8988T (cell line): ENCODE data around the gene SPHKAP.
A peak's percentile ranks its signal among the peaks of the same experiment; 100 is the strongest.
"Not testable (repeated sequence)": the region's sequence is repeated elsewhere in the genome, so short reads cannot be mapped to it uniquely, and the experiment has no call there.

ENCODE experiments used
- DNase-seq: peaks from one replicate; pipeline ENCODE4 v3.0.0; 2011

Gene SPHKAP

DNA sequence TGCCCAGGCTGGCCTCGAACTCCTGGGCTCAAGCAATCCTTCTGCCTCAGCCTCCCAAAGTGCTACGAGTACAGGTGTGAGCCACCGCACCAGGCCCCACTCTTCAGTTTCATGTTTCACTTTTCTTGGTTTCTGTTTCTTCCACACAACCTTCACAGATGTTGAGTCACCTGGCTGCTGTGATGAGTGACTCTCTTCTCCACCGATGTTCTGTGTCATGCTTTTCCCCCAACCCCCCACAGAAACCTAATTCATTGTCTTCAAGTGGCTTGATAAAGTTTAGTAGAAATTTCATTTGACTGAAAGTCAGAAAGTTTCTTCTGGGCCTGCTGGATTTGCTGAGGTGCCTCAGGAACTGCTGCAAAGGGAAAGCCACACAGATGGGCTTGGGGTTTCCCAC, 78.5 kb downstream of the SPHKAP start:
- DNase-seq = no peak

DNA sequence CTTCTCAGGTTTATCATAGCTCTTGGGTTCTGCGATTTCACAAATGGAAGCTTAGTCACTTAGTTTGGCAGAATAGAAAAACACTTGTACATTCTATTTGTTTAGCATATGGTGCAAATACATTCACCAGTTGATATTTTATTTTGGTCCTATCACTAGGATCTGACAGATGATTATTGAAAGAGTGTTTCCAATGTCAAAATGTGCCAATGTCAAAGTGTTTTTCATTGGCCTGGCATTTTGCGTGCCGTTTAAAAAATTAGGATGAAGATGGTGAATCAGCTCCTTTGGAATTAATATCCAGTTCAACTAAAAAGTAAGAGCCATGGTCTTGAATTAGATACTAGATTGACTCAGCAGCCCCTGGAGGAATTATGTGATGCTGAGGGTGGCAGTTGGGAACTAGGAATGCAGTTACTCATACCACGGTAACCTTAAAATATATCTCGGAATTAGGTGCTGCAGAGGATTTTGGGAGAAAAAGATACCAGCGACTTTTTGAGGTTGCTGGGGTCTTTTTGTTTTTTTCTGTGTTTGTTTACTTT, 87.0 kb downstream of the SPHKAP start:
- no peak for DNase-seq

DNA sequence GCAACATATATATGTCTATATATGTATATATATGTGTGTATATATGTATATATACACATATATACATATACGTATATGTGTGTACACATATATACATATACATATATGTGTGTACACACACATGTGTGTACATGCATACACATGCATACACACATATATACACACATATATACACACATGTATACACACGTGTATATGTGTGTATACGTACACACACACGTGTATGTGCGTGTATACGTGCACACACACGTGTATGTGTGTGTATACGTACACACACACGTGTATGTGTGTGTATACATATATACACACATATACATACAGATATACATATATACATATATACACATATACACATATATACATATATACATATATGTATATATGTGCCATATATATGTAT, 89.4 kb downstream of the SPHKAP start:
- no peak for DNase-seq

DNA sequence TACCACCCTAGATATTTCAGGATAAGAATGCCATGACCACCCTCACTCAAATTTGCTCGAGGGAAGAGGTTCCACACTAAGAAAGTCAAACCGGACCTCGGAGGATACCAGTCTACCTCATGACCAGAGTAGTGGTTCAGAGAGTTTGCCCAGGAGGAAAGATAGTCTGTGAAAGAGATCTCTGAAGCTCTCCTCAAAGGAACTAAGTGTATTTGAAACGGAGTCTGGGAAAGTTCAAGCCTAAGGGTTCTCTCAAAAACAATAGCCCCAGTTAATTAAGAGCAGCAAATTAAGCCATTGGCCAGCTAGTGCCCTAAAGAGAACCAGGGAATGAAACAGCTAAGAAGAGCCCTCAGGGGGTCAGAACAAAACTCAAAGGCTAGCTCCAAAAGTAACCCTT, 94.9 kb downstream of the SPHKAP start:
- no peak for DNase-seq

DNA sequence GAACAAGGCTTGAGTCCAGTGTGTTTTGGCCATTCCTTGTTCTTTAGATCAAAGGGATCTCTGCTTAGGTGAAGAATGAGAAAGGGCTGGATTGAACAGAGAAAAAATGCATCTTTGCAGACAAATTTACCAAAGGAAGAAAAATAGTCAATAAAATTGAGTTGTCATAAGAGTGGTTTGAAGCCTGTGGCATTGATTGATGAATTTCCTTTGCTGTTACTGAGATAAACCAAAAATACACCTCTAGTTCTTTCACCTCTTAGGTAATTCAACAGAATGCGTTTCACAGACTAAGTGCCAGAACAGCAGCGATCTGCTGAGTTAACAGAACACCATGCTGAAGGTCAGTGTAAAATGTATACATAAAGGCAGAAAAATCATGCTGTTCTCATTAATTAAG, 96.8 kb downstream of the SPHKAP start:
- no peak for DNase-seq

DNA sequence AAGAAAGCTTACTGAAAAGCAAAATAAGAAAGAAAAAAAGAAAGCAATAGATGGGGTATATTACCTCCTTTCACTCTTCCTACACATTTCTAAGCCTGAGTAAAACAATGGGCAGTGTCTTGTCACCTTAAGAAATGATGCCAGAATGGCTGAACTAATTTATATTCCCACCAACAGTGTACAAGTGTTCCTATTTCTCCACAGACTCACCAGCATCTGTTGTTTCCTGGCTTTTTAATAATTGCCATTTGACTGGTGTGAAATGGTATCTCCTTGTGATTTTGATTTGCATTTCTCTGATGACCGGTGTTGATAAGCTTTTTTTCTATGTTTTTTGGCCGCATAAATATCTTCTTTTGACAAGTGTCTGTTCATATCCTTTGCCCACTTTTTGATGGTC, 98.4 kb downstream of the SPHKAP start:
- DNase-seq = no peak

DNA sequence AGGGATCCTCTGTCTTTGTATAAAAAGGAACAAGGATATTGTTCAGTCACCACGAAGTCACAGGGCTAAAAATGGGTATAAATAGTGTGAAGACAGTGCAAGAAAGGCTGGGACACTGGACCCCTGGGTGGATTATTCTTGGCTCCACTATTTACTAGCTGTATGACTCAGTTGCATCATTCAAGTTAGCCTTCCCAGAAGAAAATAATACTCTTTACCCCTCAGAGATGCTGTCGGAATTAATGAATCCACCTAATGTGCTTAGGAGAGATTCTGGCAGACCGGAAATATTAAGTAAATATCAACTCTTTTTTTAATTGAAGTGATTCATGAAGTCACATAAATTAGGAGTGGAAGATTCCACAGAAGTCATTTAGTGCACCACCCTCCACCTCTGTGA, 98.9 kb downstream of the SPHKAP start:
- DNase-seq = no peak

DNA sequence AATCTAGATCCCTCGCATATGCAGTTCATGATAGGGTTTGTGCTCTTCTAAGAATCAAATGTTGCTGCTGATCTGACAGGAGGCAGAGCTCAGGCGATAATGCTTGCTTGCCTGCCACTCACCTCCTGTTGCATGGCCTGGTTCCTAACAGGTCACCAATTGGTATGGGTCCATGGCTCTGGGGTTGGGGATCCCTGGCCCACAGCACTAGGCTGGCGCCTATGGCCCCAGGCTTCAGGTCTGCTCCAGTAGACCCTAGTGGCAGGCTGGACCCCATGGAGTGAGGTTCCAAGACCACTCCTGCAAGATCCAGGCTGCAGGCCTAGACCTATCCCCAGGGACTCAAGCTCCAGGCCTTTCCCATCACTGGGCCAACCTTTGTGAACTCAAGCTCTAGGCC, 102.3 kb downstream of the SPHKAP start:
- DNase-seq = no peak

DNA sequence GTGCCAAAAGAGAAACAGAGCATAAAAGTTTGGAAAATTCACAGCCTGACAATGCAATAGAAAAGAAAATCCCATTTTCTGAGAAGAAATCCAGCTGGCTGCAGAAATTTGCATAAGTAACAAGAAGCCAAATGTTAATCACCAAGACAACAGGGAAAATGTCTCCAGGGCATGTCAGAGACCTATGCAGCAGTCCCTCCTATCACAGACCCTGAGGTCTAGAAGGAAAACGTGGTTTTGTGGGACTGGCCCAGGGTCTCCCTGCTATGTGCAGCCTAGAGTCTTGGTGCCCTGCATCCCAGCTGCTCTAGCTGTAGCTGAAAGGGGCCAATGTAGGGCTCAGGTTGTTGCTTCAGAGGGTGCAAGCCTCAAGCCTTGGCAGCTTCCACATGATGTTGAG, 104.8 kb downstream of the SPHKAP start:
- DNase-seq = not testable (repeated sequence)

DNA sequence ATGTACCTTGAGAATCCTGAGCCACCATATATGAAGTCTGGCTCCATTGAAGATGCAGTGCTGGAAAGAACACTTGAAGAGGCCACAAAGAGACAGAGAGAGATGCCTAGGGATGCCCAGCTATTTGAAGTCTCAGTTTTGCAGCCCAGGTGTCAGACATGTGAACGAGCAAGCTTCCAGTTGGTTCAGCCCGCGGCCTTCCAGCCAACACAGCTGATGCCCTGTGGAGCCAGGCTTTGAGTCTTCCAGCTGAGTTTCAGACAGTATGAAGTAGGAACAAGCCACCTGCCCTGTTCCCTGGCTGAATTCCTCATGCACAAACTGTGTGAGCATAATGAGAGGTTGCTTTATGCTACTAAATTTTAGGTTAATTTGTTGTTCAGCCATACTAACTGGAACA, 108.8 kb downstream of the SPHKAP start:
- DNase-seq = no peak

DNA sequence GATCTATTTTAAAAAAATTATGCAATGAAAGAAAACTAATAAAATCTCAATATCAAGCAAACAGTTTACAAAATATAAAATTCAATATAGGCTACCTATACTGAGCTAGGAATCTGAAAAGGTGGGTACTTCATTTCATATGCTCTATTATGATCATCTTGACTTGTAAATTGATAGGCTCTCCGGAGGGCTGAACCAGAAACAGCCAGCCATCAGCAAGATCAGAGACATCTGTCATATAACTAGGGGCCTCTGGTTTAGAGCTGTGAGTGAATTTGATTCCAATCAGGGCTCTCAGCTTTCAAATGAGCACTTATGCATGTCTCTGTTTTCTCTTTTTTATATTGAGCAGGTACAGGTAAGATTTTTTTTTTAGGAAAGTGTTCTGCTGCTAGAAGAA, 114.2 kb downstream of the SPHKAP start:
- no peak for DNase-seq

DNA sequence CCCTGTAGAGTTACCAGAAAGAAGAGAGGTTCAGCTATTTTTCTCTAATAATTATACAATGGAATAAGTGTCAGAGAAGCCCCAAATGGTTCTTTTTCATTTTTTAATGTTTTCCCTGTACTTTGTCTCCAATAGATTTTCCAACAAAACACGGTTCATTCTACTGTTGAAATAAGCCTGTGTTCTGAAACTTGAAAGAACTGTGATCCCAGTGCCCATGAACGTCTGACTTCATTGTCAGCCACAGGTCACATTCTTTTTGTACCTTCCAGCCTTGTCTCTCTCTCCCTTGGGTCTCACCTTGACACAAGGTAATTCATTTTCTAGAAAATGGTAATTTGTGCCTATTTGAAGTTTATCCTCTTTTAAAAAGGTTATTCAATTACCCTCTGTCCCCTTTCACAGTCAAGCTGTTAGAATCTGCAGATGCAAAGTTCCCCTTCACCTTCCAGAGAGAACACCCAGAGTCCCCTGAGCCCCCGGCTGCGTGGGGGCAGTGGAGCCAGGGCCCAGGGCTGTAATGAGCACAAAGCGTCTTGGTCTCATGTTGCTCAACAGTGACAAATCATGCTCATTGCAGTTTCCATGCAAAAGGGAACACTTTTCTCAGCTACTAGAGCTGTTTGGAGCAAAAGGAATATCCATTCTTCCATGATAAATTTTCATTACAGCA, 115.2 kb downstream of the SPHKAP start:
- no peak for DNase-seq

DNA sequence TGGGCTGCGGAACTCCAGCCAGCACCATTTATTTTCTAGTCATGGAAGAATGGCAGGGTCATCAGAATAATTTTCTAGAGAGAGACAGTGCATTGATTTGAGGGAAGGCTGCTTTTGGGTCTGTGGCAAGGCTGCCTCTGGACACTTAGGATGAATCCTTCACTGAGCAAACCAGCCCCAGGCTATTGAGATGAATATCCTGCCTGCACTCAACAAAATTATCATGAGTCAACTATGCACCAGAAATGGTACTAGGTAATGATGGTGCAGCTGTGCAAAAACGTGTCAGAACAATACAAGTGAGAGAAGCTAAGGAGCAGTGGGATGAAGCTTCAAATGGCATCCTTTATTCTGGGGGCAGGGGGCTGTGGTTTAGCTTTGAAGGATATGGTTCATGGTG, 115.8 kb downstream of the SPHKAP start:
- no peak for DNase-seq

DNA sequence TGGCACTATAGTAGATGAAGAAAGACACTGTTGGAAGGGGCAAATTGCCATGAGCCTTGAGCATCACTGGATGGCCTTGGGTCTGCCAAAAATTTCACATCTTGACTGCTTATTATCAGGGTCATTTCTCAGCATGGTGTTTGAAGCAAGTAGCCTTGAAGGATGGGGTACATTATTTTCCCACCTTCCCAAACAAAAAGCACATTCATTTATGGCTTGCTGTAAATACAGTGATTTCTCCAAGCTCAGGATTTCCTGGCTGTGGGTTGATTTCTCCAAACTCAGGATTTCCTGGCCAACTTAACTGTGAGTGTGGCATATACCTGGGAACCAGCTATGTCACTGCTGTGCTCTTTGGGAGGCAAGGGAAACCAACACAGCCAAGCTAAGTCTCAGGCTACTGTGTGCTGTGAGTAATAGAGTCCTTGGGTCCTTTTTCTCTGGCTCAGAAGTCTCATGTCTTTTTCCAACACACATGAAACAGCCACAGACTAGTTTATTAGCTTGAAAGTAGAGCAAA, 116.6 kb downstream of the SPHKAP start:
- no peak for DNase-seq

DNA sequence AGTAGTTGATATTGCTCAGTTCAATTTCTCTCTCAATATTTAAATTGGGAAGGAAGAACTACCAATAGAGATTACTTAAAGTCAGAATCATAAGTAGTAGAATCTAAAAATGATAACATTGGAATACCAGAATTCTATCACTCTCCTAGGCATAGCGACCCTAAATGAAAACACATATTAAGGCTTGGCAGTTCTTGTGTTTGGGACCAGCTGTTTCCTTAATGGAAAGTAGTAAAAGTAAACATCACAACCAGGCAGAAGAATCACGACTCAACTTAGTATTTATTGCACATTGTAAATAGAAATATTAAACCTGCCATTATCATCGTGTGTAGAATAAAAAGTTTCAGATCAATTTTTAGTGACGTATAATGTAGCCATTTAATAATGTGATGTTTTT, 117.5 kb downstream of the SPHKAP start:
- no peak for DNase-seq

DNA sequence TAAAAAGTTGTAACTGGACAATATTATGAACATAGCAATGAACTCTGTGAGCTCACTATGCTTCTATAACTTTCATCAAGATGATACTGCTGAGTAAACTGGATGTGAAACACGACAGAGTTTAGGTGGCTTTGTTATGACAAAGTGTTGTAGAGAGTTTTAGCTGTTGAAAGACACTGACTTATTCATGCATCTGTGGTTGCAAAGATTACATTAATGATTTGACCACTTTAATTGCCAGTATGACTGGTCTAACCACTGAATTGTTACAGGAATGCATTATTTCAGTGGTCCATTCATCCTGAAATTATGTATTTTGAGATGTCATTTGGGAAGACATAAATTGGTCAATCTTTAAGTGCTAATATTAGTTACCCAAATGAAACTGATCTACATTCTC, 117.9 kb downstream of the SPHKAP start:
- no peak for DNase-seq

DNA sequence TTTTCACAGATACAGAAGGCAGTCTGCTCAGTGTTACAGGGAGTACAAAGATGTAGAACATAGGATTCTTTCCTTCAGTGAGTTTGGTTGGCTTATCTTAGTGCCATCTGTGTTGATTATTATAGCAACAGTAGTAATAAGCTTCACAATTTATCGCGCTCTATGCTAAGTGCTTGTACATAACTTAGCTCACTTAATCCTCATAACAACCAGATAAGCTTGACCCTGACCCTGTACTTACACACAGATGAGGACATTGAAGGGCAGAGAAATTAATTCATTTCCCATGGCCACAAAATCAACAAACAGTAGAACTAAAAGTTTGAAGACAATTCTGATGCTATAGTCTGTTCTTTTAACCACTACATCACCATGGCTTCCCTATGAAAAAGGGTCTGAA, 121.8 kb downstream of the SPHKAP start:
- DNase-seq = no peak

DNA sequence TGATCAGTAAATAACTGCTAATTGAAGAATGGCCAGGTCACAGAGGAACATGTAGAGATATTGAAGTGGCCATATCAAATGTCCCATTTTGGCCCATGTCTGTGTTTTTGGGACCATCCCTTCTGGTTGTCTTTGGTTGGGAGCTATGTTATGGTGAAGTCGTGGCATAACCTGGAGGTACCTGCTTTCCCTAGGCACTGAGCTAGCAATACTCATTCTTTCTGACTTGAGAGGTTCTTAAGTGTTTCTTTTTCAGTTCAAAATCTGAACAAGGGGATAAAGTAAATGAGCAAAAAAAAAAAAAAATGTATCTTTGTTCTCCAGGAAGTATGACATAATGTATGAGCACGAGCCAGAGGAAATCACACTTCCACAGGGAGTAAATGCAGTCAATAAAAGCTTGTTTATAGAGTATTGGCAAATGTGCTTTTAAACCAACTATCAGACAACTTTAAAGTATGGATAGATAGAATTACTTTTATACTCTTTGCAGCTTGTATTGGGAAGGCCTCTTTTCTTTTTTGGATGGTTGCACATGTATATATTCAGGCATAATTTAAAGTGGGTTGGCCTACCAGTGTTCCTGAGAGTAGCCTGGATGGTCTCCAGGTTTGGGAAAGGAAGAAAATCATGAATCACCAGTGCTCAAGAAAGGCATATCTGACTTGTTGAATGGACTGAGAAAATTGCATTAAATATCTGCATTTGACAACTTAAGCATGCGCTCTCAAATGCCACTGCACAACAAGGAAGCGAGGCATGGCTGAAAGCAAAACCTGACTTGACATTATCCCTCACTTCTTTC, 125.0 kb downstream of the SPHKAP start:
- DNase-seq = no peak

DNA sequence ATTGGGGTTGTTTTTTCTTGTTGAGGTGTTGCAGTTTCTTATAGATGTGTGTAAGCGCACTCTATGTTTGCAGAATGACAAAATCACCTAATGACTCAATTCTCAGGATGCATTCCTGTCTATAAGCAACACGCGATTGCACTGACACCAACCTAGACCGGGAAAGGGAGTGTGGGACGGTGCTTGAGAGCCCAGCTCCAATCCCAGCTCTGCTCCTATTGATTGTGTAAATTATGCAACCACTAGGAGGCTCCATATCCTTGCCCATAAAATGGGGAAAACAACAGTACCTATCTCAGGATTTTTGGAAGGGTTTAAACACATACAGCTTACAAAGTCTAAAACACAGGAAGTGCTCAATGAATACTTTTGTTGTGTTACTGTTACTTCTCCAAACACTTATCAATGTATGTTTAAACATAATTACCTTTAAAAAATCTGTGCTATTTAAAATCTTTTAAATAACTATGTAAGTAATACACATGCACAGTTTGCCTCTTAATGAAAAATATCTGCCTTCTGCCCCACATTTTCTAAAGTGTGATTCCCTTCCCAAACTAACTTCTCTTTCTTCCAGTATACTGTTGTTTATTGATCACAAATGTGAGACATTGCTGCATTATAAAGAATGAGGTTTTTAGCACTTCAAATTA, 132.5 kb downstream of the SPHKAP start:
- peak; percentile 18 for DNase-seq

DNA sequence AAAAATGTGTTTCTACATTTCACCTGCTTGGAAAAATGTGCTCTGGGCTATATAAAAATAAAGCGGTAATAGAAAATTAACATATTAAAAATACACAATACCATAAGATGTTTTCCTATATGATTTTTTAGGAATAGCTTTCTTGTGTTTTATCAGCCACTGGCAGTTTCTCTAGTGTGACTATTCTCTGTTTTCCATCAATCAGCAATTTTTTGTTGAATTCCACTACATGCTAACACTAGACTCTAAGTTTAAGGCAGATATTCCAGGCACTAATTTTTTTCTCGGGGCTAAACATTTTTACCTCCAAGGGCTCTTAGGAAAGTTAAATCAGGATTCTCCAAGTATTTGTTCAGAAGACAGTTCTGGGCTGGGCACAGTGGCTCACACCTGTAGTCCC, 140.5 kb downstream of the SPHKAP start:
- DNase-seq = no peak

DNA sequence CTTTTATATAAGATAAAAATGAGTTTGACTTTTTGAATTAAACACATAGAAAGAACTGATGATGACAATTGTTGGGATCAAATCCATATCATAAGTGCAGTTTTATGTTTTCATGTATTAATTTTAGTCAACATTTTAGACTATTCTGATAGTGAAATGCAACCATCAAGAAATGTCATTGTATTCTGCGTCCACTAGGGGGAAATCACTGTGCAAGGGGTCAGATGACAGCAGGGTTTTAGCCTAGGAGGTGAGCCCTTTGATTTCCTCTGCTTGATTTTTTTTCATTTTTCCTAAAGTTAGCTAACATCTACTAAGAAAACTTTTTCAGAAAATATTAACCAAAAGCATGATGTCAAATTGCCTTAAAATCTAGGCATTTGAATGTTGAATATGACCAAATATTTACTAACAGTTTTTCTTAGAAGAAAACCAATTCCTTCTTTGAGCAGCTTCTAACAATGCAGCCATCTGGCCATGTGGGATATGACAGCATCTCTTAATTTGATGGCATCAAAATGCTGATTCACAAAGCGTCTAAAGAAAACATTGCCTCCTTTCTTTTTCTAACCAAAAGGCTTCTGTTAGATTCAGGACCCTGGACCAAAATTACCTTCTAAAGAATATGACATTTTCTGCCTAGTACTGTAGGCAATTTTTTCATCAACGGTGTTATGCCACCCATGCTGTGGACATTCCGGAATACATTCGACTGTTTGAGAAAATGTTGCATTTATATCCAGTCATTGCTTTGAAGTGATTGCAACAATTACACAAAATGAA, 141.5 kb downstream of the SPHKAP start:
- no peak for DNase-seq

DNA sequence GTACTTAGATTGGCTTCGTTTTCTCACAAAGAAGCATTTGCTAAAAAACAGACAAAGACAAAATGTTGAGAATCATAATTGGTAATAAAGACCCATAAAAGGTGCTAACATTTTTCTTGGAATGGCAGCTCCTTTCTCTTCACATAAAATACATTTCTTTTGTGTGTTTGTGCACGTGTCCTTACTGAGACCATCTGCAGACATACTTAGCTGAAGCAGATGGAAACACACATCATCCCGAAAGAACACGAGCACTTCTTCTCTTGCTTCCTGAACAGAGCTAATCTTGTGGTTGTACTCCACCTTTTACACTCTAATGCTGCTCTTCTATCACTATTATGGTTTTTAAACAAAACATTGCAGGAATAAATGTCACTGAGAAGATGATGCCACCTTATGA, 142.5 kb downstream of the SPHKAP start:
- no peak for DNase-seq

DNA sequence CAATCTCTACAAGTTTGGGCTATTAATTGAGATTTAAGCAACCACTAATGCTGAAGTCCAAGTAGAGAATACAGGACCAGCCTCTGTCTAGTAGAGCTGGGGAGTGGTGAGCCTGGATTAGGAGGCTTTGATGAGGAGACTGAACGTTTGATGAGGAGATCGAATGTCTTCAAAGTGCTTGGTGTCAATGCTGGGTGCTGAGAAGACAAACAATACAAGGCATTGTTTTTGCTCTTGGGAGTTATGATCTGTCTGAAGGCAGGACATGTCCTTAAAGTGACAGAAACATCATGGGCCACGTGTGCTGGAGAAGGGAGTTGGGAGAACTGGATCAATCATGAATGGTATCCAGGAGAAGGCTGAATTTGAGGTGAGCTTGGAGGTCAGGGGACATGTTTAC, 143.6 kb downstream of the SPHKAP start:
- no peak for DNase-seq
